SH-SY5Y (cell line): ENCODE data around the gene GFI1.

Experiments used
- GATA2 ChIP-seq: IDR thresholded peaks from 2 replicates; pipeline ENCODE4 v1.6.1; 2011; ENCODE audit warnings: mild to moderate bottlenecking, low read depth, low read length
- GATA3 ChIP-seq: IDR thresholded peaks from 2 replicates; pipeline ENCODE4 v1.6.1; 2011; ENCODE audit warnings: low read depth, mild to moderate bottlenecking, low read length, moderate library complexity

GRCh38 chr1:92441316-92441696 lies 45.4 kb downstream of the GFI1 start:
- TF ChIP-seq GATA3 (no peak), GATA2 (no peak)
